ENCODE results near the gene GPRC6A.

The GPRC6A gene

DNA sequence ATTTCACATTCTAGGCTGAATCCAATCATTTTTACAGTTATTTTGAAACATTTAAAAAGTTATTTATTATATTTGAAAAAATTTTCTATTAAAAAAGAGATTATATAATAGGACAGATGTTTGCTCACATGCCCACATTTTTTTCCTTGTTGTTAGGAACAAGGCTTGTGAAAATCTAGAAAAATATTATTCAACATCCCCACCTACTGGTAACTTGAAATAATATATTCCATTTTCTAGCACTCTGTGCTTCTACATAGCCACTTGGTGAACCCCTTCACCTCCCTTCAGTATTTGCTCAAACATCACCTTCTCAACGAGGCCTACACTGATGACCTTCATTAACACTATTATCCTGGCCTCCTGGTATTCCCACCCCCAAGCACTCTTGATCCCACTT is 18.3 kb upstream of the GPRC6A start:
- no peak overlapping the region for H3K9ac ChIP-seq (ENCODE audit: low read length)

DNA sequence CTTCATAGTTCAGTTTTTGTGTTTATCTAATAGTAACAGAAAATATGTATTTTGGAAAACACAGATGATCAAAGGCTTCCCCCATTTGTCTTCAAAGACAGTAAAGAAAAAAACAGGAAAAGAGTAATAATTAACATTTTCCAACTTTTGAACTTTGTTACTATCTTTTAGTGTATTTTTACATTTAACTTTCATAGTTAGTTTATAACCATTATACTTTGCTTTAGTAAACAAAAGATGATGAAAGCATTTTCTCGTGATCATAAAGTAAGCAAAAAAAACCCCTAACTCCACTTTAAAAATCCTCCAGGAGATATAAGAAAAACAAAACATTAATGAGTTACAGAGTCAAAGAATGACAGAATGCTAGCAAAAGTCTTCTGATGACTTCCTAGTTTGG is 13.6 kb upstream of the GPRC6A start:
- Histone ChIP-seq H3K79me2 (ENCODE audit: control insufficient read depth, insufficient read depth, low read length, poor library complexity) (no peaks in the 10 kb centered on the region), H3K4me1 (ENCODE audit: control insufficient read depth in 1 of 2, insufficient read depth in 2 of 2, low read length in 2 of 2) (no peaks in the 10 kb centered on the region), H3K4me3 (ENCODE audit: low read depth, low read length) (no peak overlapping the region), H3K36me3 (ENCODE audit: control insufficient read depth in 1 of 2, insufficient read depth in 2 of 2, low read length in 2 of 2) (no peaks in the 10 kb centered on the region), H4K91ac (ENCODE audit: low read depth, low read length) (no peak overlapping the region), H3K9me3 (ENCODE audit: insufficient read depth, low read depth, low read length) (no peaks in the 10 kb centered on the region), H2BK12ac (ENCODE audit: low read length) (no peak overlapping the region), H2BK5ac (ENCODE audit: low read depth, low read length, poor library complexity) (no peak overlapping the region), H3K14ac (ENCODE audit: low read length) (no peak overlapping the region), H2BK120ac (ENCODE audit: insufficient read depth, low read length, poor library complexity) (no peak overlapping the region), H3K4me2 (ENCODE audit: low read length) (no peak overlapping the region), H3K9ac (ENCODE audit: low read length) (no peak overlapping the region), H2AK5ac (ENCODE audit: low read length) (no peak overlapping the region), H4K12ac (ENCODE audit: low read depth, low read length) (no peak overlapping the region), H3K27ac (ENCODE audit: low read depth, low read length) (no peak overlapping the region), H2AFZ (ENCODE audit: insufficient read depth, low read length, poor library complexity) (no peak overlapping the region), H3K79me1 (ENCODE audit: low read length) (no peaks in the 10 kb centered on the region), H3K18ac (ENCODE audit: low read length) (no peak overlapping the region), H3K4ac (ENCODE audit: low read depth, low read length) (no peak overlapping the region), H3K23ac (ENCODE audit: low read length) (no peak overlapping the region), H3K27me3 (ENCODE audit: insufficient read depth, low read length) (no peaks in the 10 kb centered on the region), H4K8ac (ENCODE audit: low read depth, low read length) (no peak overlapping the region)
- WGBS (ENCODE audit: extremely low coverage, insufficient coverage, insufficient read length) = no CpG with 5 or more reads among the region's 1 CpG
- DNase-seq = no peak

More for the DNA sequence above, 18.3 kb upstream of the GPRC6A start:
- Histone ChIP-seq H3K27ac (ENCODE audit: low read depth, low read length) (no peak overlapping the region), H3K9me3 (ENCODE audit: insufficient read depth, low read depth, low read length) (no peaks in the 10 kb centered on the region), H4K12ac (ENCODE audit: low read depth, low read length) (no peak overlapping the region), H3K79me2 (ENCODE audit: control insufficient read depth, insufficient read depth, low read length, poor library complexity) (no peaks in the 10 kb centered on the region), H2BK12ac (ENCODE audit: low read length) (no peak overlapping the region), H3K36me3 (ENCODE audit: control insufficient read depth in 1 of 2, insufficient read depth in 2 of 2, low read length in 2 of 2) (no peaks in the 10 kb centered on the region), H3K4me2 (ENCODE audit: low read length) (no peak overlapping the region), H3K4ac (ENCODE audit: low read depth, low read length) (no peak overlapping the region), H2AK5ac (ENCODE audit: low read length) (no peak overlapping the region), H3K4me1 (ENCODE audit: control insufficient read depth in 1 of 2, insufficient read depth in 2 of 2, low read length in 2 of 2) (no peaks in the 10 kb centered on the region), H3K14ac (ENCODE audit: low read length) (no peak overlapping the region), H3K18ac (ENCODE audit: low read length) (no peak overlapping the region), H2AFZ (ENCODE audit: insufficient read depth, low read length, poor library complexity) (no peak overlapping the region), H3K23ac (ENCODE audit: low read length) (no peak overlapping the region), H3K79me1 (ENCODE audit: low read length) (no peaks in the 10 kb centered on the region), H4K8ac (ENCODE audit: low read depth, low read length) (no peak overlapping the region), H3K27me3 (ENCODE audit: insufficient read depth, low read length) (no peaks in the 10 kb centered on the region), H2BK120ac (ENCODE audit: insufficient read depth, low read length, poor library complexity) (no peak overlapping the region), H3K4me3 (ENCODE audit: low read depth, low read length) (no peak overlapping the region), H4K91ac (ENCODE audit: low read depth, low read length) (no peak overlapping the region), H2BK5ac (ENCODE audit: low read depth, low read length, poor library complexity) (no peak overlapping the region)
- no CpG with 5 or more reads among the region's 1 CpG for WGBS (ENCODE audit: extremely low coverage, insufficient coverage, insufficient read length)
- peak in 1 of 2 donors; percentile 44 for DNase-seq

DNA sequence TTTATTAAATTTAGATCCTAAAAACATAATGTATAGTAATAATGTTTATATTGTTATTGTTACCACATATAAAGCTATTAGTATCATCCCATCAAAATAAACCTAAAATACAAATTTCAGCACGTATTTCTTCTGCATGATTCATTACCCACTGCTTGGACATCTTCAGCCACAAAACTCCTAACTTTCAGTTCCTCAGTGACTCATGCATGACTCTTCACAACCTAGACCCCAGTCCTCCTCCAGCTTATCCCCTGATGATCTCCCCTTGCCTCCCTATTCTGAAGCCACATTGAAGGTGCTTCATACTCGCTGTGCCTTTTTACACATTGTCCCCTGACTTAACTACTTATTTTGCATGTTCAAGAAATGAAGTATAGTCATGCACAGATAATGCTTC is 11.2 kb upstream of the GPRC6A start:
- Histone ChIP-seq H3K79me1 (ENCODE audit: low read length) (no peaks in the 10 kb centered on the region), H2BK5ac (ENCODE audit: low read depth, low read length, poor library complexity) (no peak overlapping the region), H3K79me2 (ENCODE audit: control insufficient read depth, insufficient read depth, low read length, poor library complexity) (no peaks in the 10 kb centered on the region), H3K9ac (ENCODE audit: low read length) (no peak overlapping the region), H4K91ac (ENCODE audit: low read depth, low read length) (no peak overlapping the region), H3K27ac (ENCODE audit: low read depth, low read length) (no peak overlapping the region), H3K27me3 (ENCODE audit: insufficient read depth, low read length) (no peaks in the 10 kb centered on the region), H3K4ac (ENCODE audit: low read depth, low read length) (no peak overlapping the region), H2BK12ac (ENCODE audit: low read length) (no peak overlapping the region), H3K9me3 (ENCODE audit: insufficient read depth, low read depth, low read length) (no peaks in the 10 kb centered on the region), H3K36me3 (ENCODE audit: control insufficient read depth in 1 of 2, insufficient read depth in 2 of 2, low read length in 2 of 2) (no peaks in the 10 kb centered on the region), H2AK5ac (ENCODE audit: low read length) (no peak overlapping the region), H3K14ac (ENCODE audit: low read length) (no peak overlapping the region), H3K23ac (ENCODE audit: low read length) (no peak overlapping the region), H4K8ac (ENCODE audit: low read depth, low read length) (no peak overlapping the region), H4K12ac (ENCODE audit: low read depth, low read length) (no peak overlapping the region), H3K4me1 (ENCODE audit: control insufficient read depth in 1 of 2, insufficient read depth in 2 of 2, low read length in 2 of 2) (no peaks in the 10 kb centered on the region), H3K4me2 (ENCODE audit: low read length) (no peak overlapping the region), H2AFZ (ENCODE audit: insufficient read depth, low read length, poor library complexity) (no peak overlapping the region), H3K18ac (ENCODE audit: low read length) (no peak overlapping the region), H2BK120ac (ENCODE audit: insufficient read depth, low read length, poor library complexity) (no peak overlapping the region), H3K4me3 (ENCODE audit: low read depth, low read length) (no peak overlapping the region)
- no peak for DNase-seq
- WGBS (ENCODE audit: extremely low coverage, insufficient coverage, insufficient read length) = no CpG with 5 or more reads among the region's 2 CpGs

- no peak overlapping the region for H2BK12ac ChIP-seq (ENCODE audit: low read length)
These were observed 7.9 kb upstream of the GPRC6A start for GRCh38 chr6:116836606-116837342.

More at GRCh38 chr6:116836606-116837342, 7.9 kb upstream of the GPRC6A start:
- Histone ChIP-seq H3K18ac (ENCODE audit: low read length) (no peak overlapping the region), H3K27ac (ENCODE audit: low read depth, low read length) (no peak overlapping the region), H3K79me1 (ENCODE audit: low read length) (no peaks in the 10 kb centered on the region), H4K8ac (ENCODE audit: low read depth, low read length) (no peak overlapping the region), H4K91ac (ENCODE audit: low read depth, low read length) (no peak overlapping the region), H3K4ac (ENCODE audit: low read depth, low read length) (no peak overlapping the region), H3K14ac (ENCODE audit: low read length) (no peak overlapping the region), H2BK5ac (ENCODE audit: low read depth, low read length, poor library complexity) (no peak overlapping the region), H3K4me3 (ENCODE audit: low read depth, low read length) (no peak overlapping the region), H3K27me3 (ENCODE audit: insufficient read depth, low read length) (no peaks in the 10 kb centered on the region), H2BK120ac (ENCODE audit: insufficient read depth, low read length, poor library complexity) (no peak overlapping the region), H3K36me3 (ENCODE audit: control insufficient read depth in 1 of 2, insufficient read depth in 2 of 2, low read length in 2 of 2) (no peaks in the 10 kb centered on the region), H3K79me2 (ENCODE audit: control insufficient read depth, insufficient read depth, low read length, poor library complexity) (no peaks in the 10 kb centered on the region), H3K4me2 (ENCODE audit: low read length) (no peak overlapping the region), H2AFZ (ENCODE audit: insufficient read depth, low read length, poor library complexity) (no peak overlapping the region), H3K9ac (ENCODE audit: low read length) (no peak overlapping the region), H3K9me3 (ENCODE audit: insufficient read depth, low read depth, low read length) (no peaks in the 10 kb centered on the region), H4K12ac (ENCODE audit: low read depth, low read length) (no peak overlapping the region), H3K23ac (ENCODE audit: low read length) (no peak overlapping the region), H2AK5ac (ENCODE audit: low read length) (no peak overlapping the region), H3K4me1 (ENCODE audit: control insufficient read depth in 1 of 2, insufficient read depth in 2 of 2, low read length in 2 of 2) (no peaks in the 10 kb centered on the region)
- no peak for DNase-seq
- no CpG with 5 or more reads among the region's 5 CpGs for WGBS (ENCODE audit: extremely low coverage, insufficient coverage, insufficient read length)
